DND-41 (cell line): Measurements from ENCODE around the gene COPZ1.

ENCODE experiments used
- EZH2 ChIP-seq: IDR thresholded peaks from 3 replicates; pipeline ENCODE4 v1.6.1; 2012; ENCODE audit warnings: borderline replicate concordance, low read depth, mild to moderate bottlenecking, moderate library complexity, low read length, inconsistent platforms; ENCODE audit not compliant: severe bottlenecking
- TF ChIP-seq, protein P1 (sequence below): IDR thresholded peaks from 2 replicates; pipeline ENCODE4 v1.5.1; 2012; ENCODE audit warnings: borderline replicate concordance, low read length, moderate library complexity, mild to moderate bottlenecking; ENCODE audit not compliant: poor library complexity, severe bottlenecking; ENCODE audit errors: extremely low read depth

DNA sequence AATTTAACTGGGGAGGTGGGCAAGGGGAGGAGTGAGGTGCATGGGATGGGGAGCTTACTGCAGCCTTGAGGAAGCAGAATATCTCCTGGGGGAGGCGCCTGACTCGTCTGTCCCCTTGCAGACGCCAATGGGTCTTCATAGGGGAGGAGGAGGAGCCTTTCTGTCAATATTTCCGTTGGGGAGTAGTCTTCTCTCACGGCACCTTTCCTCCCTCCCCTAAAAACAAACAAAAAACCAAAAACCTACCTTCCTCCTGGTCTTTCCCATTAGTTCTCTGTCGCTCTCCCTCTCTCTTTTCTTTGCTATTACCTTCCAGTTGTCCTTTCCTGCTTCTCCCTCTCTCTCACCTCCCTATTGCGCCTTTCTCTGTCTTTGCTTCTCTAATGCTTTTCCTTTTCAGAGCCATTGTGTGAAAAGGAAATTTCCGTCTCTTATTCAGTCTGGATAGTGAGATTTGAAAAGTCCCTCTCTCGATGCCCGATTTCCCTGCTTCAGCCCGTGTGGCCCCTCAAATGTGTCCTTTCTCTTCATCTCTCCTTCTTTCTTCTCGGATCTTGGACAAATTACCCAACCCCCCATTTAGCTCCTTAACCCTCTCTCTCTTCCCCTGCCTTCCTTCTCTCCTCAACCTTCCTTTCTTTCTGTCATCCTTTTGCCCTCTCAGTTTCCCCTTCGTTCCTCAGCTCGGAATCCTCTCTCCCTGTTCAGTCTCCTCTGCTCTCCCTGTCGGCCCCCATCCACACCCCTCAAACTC lies 33.4 kb downstream of the COPZ1 start:
- TF ChIP-seq, protein P1, sequence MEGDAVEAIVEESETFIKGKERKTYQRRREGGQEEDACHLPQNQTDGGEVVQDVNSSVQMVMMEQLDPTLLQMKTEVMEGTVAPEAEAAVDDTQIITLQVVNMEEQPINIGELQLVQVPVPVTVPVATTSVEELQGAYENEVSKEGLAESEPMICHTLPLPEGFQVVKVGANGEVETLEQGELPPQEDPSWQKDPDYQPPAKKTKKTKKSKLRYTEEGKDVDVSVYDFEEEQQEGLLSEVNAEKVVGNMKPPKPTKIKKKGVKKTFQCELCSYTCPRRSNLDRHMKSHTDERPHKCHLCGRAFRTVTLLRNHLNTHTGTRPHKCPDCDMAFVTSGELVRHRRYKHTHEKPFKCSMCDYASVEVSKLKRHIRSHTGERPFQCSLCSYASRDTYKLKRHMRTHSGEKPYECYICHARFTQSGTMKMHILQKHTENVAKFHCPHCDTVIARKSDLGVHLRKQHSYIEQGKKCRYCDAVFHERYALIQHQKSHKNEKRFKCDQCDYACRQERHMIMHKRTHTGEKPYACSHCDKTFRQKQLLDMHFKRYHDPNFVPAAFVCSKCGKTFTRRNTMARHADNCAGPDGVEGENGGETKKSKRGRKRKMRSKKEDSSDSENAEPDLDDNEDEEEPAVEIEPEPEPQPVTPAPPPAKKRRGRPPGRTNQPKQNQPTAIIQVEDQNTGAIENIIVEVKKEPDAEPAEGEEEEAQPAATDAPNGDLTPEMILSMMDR = peak; percentile 19
- no peak for TF ChIP-seq EZH2
